ENCODE results near the gene ATXN7L2. TPM values are rescaled to one million over a fixed set of nuclear protein-coding genes. Genes with fewer than 3 reads are reported as not detected.

Gene ATXN7L2
- total and polyA plus RNA-seq, 10 of the 15 experiments (the other 5 are each of a cell fraction or from before 2014, with no cell fraction given), result 0.27 to 7.4 (median 4.9) TPM

GRCh38 chr1:109482791-109483671 is 674 bp upstream of the ATXN7L2 start:
- no peak for TF ChIP-seq WRNIP1 (IDR thresholded peaks at IDR 0.05; ENCODE audit: borderline replicate concordance, low read depth, low read length)
- no peak for TF ChIP-seq ELK1 (IDR thresholded peaks at IDR 0.05; ENCODE audit: low read depth, low read length)
- TF ChIP-seq SRF (IDR thresholded peaks at IDR 0.05; ENCODE audit: low read depth in 2 of 2, low read length in 2 of 2), result no peak
- peak; percentile 78; the same call in 1 of the 2 replicates for TF ChIP-seq HDGF (IDR thresholded peaks at IDR 0.05)
- TF ChIP-seq FOS (IDR thresholded peaks at IDR 0.05; ENCODE audit: borderline replicate concordance, extremely low read depth, insufficient read length), result no peak
- no peak for TF ChIP-seq KDM1A (IDR thresholded peaks at IDR 0.05; ENCODE audit: borderline replicate concordance)
- TF ChIP-seq SMARCA5 (IDR thresholded peaks at IDR 0.05), result 0 out of 2 replicates have a peak, but pooled peaks have one; percentile 9
- TF ChIP-seq NR2C1 (IDR thresholded peaks at IDR 0.05), result no peak
- 0 out of 2 replicates have a peak, but pooled peaks have one; percentile 22 for TF ChIP-seq NKRF (conservative IDR thresholded peaks at IDR 0.05)
- TF ChIP-seq EGR1 (IDR thresholded peaks at IDR 0.05; ENCODE audit: borderline replicate concordance in 1 of 2, low read depth in 2 of 2, low read length in 2 of 2), result 0 out of 3 replicates have a peak, but pooled peaks of 1 of the 2 experiments have one; percentile 0
- TF ChIP-seq PBX3 (IDR thresholded peaks at IDR 0.05; ENCODE audit: insufficient replicate concordance, low read depth, low read length), result no peak
- no peak for TF ChIP-seq MYC (IDR thresholded peaks at IDR 0.05; ENCODE audit: insufficient read depth, insufficient read length, insufficient replicate concordance, low read length, severe bottlenecking)
- TF ChIP-seq SMC3 (IDR thresholded peaks at IDR 0.05; ENCODE audit: borderline replicate concordance, low read length), result no peak
- no peak for TF ChIP-seq NFYA (IDR thresholded peaks at IDR 0.05; ENCODE audit: borderline replicate concordance, low read depth, low read length)
- TF ChIP-seq HSF1 (IDR thresholded peaks at IDR 0.05; ENCODE audit: low read depth, low read length), result no peak
- intact Hi-C loops (cut with micrococcal nuclease; ENCODE audit: unreplicated experiment), result loop anchor here (1.0 kb wide), 1 partner anchor 57 kb away; the partner anchor contains the start of gene PSMA5
- Histone ChIP-seq H3K4me3 (peak overlapping the region; percentile 74), H3K4me1 (ENCODE audit: control insufficient read depth, insufficient read depth, low read length) (peaks cover 10% of the 10 kb centered on the region), H2AFZ (ENCODE audit: control insufficient read depth, low read depth, low read length) (peak overlapping the region; percentile 83), H3K27ac (ENCODE audit: control insufficient read depth, insufficient read depth) (no peak overlapping the region), H3K9me3 (replicated peaks; ENCODE audit: control insufficient read depth, insufficient read depth, low read length) (no peaks in the 10 kb centered on the region), H3K4me2 (ENCODE audit: control insufficient read depth, insufficient read depth) (peak overlapping the region; percentile 99), H3K27me3 (replicated peaks in 1 of 2; ENCODE audit: control insufficient read depth in 2 of 2, insufficient read depth in 2 of 2, low read length in 1 of 2) (peaks cover 0 to 3% of the 10 kb centered on the region in 2 experiments; a peak in 3 of 4 replicates), H3K9ac (ENCODE audit: control insufficient read depth, insufficient read depth, low read length) (no peak overlapping the region), H3K36me3 (ENCODE audit: control insufficient read depth in 2 of 2, insufficient read depth in 2 of 2, low read length in 1 of 2) (no peaks in the 10 kb centered on the region; a peak in 2 of 4 replicates), H3K79me2 (ENCODE audit: control insufficient read depth, insufficient read depth, low read length) (peaks cover 9% of the 10 kb centered on the region), H4K20me1 (ENCODE audit: control insufficient read depth, insufficient read depth) (no peaks in the 10 kb centered on the region)
- peak; percentile 78 for FAIRE-seq
- ChIA-PET RAD21 (ENCODE audit: unreplicated experiment) (interaction anchor here (0.7 to 2.2 kb wide), 10 partner anchors 23 to 502 kb away, joined by 3 to 21 read pairs (median 4); partner anchors contain the start of genes AHCYL1 and GNAI3), POLR2A (interaction anchor here (0.6 to 4.8 kb wide), 13 partner anchors 10 to 383 kb away, joined by 3 to 26 read pairs (median 4); partner anchors contain the start of genes GNAI3 and PSMA5), CTCF (interaction anchor here (0.7 to 5.7 kb wide), 9 partner anchors 7 to 734 kb away, joined by 3 to 91 read pairs (median 3); partner anchors contain the start of genes AHCYL1, CYB561D1 and PSRC1), SMC1A (ENCODE audit: uncharacterized antibody, unreplicated experiment) (interaction anchor here (0.6 to 5.0 kb wide), 5 partner anchors 22 to 63 kb away, joined by 3 to 55 read pairs (median 3); no protein-coding TSS in a partner anchor)
- no peak for DNase-seq (ENCODE audit: low read depth, low spot score)
- peak; percentile 46 for ATAC-seq
- 9% methylated on average over 22 of the region's 29 CpGs for WGBS (ENCODE audit: insufficient coverage, insufficient replicate concordance, low lambda C conversion rate, missing lambda C conversion rate)
- in situ Hi-C loops (cut with MboI), result no loop called here
- no TSS peak for BruUV-seq (replicated peaks)

Data from GM12878 (cell line).